Nephron (organoid): ENCODE results near the gene AMN.

ENCODE experiments used
- H3K27ac Mint-ChIP-seq, 3 experiments: 2 replicates each; pipeline ENCODE4 v1.8.0; 2020; ENCODE audit warnings: mixed read lengths in 3 of 3, mild to moderate bottlenecking in 2 of 3, moderate library complexity in 1 of 3
- H3K27me3 Mint-ChIP-seq: 2 replicates; pipeline ENCODE4 v1.8.0; 2021; ENCODE audit warnings: low read depth, mild to moderate bottlenecking, moderate library complexity, mixed read lengths
- H3K36me3 Mint-ChIP-seq: 2 replicates; pipeline ENCODE4 v1.8.0; 2020; ENCODE audit warnings: low read depth, mixed read lengths
- H3K4me1 Mint-ChIP-seq: 2 replicates; pipeline ENCODE4 v1.8.0; 2020; ENCODE audit warnings: mixed read lengths
- H3K4me3 Mint-ChIP-seq, 3 experiments: 2 replicates each; pipeline ENCODE4 v1.8.0; 2020; ENCODE audit warnings: mild to moderate bottlenecking in 3 of 3, mixed read lengths in 3 of 3, moderate library complexity in 2 of 3
- H3K9me3 Mint-ChIP-seq: 2 replicates; pipeline ENCODE4 v1.8.0; 2020; ENCODE audit warnings: mixed read lengths
- CTCF ChIP-seq, 3 experiments: fragments of 200-600 bp; sonication (generic); IDR thresholded peaks; one replicate each; pipeline ENCODE4 v1.5.0; 2021; ENCODE audit warnings: antibody characterized with exemption in 3 of 3; ENCODE audit not compliant: unreplicated experiment in 3 of 3

The AMN gene

GRCh38 chr14:102917469-102918211 lies 4.8 kb upstream of the AMN start:
- no peaks in the 10 kb centered on the region for H3K36me3 Mint-ChIP-seq
- no peaks in the 10 kb centered on the region for H3K9me3 Mint-ChIP-seq
- H3K4me1 Mint-ChIP-seq, result no peaks in the 10 kb centered on the region
- no peak overlapping the region for H3K4me3 Mint-ChIP-seq
- H3K27me3 Mint-ChIP-seq, result peaks cover 3% of the 10 kb centered on the region
- TF ChIP-seq CTCF (IDR thresholded peaks at IDR 0.05; ENCODE audit: unreplicated experiment in 3 of 3), result peak; percentile 34 to 57 (median 39)
- no peak overlapping the region for H3K27ac Mint-ChIP-seq

GRCh38 chr14:102918438-102918837 lies 4.0 kb upstream of the AMN start:
- Mint-ChIP-seq H3K4me1 (no peaks in the 10 kb centered on the region), H3K9me3 (no peaks in the 10 kb centered on the region), H3K27me3 (peaks cover 3% of the 10 kb centered on the region), H3K4me3 (no peak overlapping the region), H3K36me3 (no peaks in the 10 kb centered on the region), H3K27ac (no peak overlapping the region)
- no peak for TF ChIP-seq CTCF (IDR thresholded peaks at IDR 0.05; ENCODE audit: unreplicated experiment in 3 of 3)

- Mint-ChIP-seq H3K4me1 (no peaks in the 10 kb centered on the region), H3K4me3 (no peak overlapping the region), H3K36me3 (no peaks in the 10 kb centered on the region), H3K9me3 (no peaks in the 10 kb centered on the region), H3K27ac (no peak overlapping the region), H3K27me3 (peaks cover 9% of the 10 kb centered on the region)
- no peak for TF ChIP-seq CTCF (IDR thresholded peaks at IDR 0.05; ENCODE audit: unreplicated experiment in 3 of 3)
Observed at GRCh38 chr14:102920273-102920997, 2.0 kb upstream of the AMN start.

GRCh38 chr14:102920998-102921304 lies 1.5 kb upstream of the AMN start:
- Mint-ChIP-seq H3K27ac (no peak overlapping the region), H3K9me3 (no peaks in the 10 kb centered on the region), H3K36me3 (no peaks in the 10 kb centered on the region), H3K4me1 (no peaks in the 10 kb centered on the region), H3K4me3 (no peak overlapping the region), H3K27me3 (peaks cover 13% of the 10 kb centered on the region)
- no peak for TF ChIP-seq CTCF (IDR thresholded peaks at IDR 0.05; ENCODE audit: unreplicated experiment in 3 of 3)

- Mint-ChIP-seq H3K27ac (no peak overlapping the region), H3K27me3 (peaks cover 32% of the 10 kb centered on the region), H3K4me1 (no peaks in the 10 kb centered on the region)
Observed at GRCh38 chr14:102923201-102923924, 900 bp downstream of the AMN start.

More at GRCh38 chr14:102923201-102923924, 900 bp downstream of the AMN start:
- TF ChIP-seq CTCF (IDR thresholded peaks at IDR 0.05; ENCODE audit: unreplicated experiment in 3 of 3), result no peak
- Mint-ChIP-seq H3K36me3 (no peaks in the 10 kb centered on the region), H3K4me3 (no peak overlapping the region), H3K9me3 (no peaks in the 10 kb centered on the region)
